Hematopoietic multipotent progenitor cell treated with erythropoietin and hydrocortisone succinate and interleukin-3 and kit ligand, for 6 days (in vitro differentiated cells): ENCODE results near the gene SLC4A5.
A peak's percentile ranks its signal among the peaks of the same experiment; 100 is the strongest.
"Not testable (repeated sequence)": the region's sequence is repeated elsewhere in the genome, so short reads cannot be mapped to it uniquely, and the experiment has no call there.

Experiments used
- DNase-seq: peaks from one replicate; pipeline ENCODE4 v3.0.0-alpha.2; 2015

SLC4A5 gene

GRCh38 chr2:74226648-74227213, 116.5 kb downstream of the SLC4A5 start:
- DNase-seq: no peak

- no peak for DNase-seq
Observed at GRCh38 chr2:74225698-74226459, 117.3 kb downstream of the SLC4A5 start.

GRCh38 chr2:74223941-74224770, 119.1 kb downstream of the SLC4A5 start:
- DNase-seq: no peak

GRCh38 chr2:74222300-74222650, 120.9 kb downstream of the SLC4A5 start:
- DNase-seq: no peak

- no peak for DNase-seq
Observed at GRCh38 chr2:74221604-74222299, 121.5 kb downstream of the SLC4A5 start.

GRCh38 chr2:74221091-74221490, 122.1 kb downstream of the SLC4A5 start:
- DNase-seq: no peak

- no peak for DNase-seq
Observed at GRCh38 chr2:74219846-74220486, 123.2 kb downstream of the SLC4A5 start.

- DNase-seq: no peak
Observed at GRCh38 chr2:74216642-74217041, 126.6 kb downstream of the SLC4A5 start.

- not testable (repeated sequence) for DNase-seq
Observed at GRCh38 chr2:74215771-74216170, 127.4 kb downstream of the SLC4A5 start.

GRCh38 chr2:74212702-74213410, 130.4 kb downstream of the SLC4A5 start:
- DNase-seq: no peak

GRCh38 chr2:74206180-74206688, 137.0 kb downstream of the SLC4A5 start:
- DNase-seq: peak; percentile 81

- peak; percentile 62 for DNase-seq
Observed at GRCh38 chr2:74205596-74205995, 137.6 kb downstream of the SLC4A5 start.

GRCh38 chr2:74205113-74205512, 138.1 kb downstream of the SLC4A5 start:
- DNase-seq: no peak

GRCh38 chr2:74204436-74204835, 138.8 kb downstream of the SLC4A5 start:
- no peak for DNase-seq

- no peak for DNase-seq
Observed at GRCh38 chr2:74201596-74201995, 141.6 kb downstream of the SLC4A5 start.

- no peak for DNase-seq
Observed at GRCh38 chr2:74201196-74201595, 142.0 kb downstream of the SLC4A5 start.

GRCh38 chr2:74199871-74200305, 143.3 kb downstream of the SLC4A5 start:
- DNase-seq: no peak

GRCh38 chr2:74199275-74199701, 143.9 kb downstream of the SLC4A5 start:
- no peak for DNase-seq

GRCh38 chr2:74198461-74199274, 144.5 kb downstream of the SLC4A5 start, which contains the start of gene MTHFD2:
MTHFD2 (plus strand) TSS chr2:74198615; CDS start chr2:74198642, 27 bp downstream.
- peak; percentile 100 for DNase-seq

GRCh38 chr2:74198023-74198460, 145.2 kb downstream of the SLC4A5 start:
- DNase-seq: no peak

- DNase-seq: no peak
Observed at GRCh38 chr2:74197049-74197448, 146.2 kb downstream of the SLC4A5 start.
